Measurements from ENCODE around the gene MRPL34.

DNA sequence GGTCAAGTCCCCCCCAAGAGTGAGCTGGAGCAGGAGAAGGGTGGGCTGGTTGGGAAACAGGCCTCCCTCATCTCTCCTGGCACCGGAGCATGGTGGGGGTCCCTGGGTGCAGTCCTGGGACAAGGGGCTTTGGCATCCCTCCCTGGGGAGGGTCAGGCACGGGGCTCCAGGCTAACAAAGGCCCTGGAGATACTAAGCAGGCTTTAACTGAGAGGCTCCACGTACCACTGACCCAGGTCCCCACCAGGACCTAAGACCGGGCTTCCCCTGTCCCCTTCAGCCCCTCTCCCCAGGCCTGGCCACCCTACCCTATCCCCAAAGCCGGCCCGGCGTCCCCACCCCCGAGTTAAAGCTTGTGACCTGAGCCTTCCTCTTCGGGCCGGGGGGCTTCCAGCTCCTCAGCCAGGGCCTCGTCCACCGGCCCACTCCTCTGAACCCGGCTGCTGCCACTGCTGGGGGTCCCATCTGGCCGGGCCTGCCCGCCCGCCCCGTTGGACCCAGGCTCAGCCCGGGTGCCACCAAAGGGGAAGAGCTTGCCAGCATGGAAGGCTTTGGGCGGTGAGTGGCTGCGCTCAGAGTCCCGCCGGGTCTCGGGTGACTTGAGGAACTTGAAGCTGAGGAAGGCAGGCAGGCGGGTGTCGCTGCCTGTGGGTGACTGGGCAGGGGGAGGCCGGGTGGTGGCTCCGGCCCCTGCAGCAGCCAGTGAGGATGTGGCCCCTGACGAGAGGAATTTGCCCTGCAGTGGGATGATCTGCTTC lies 18.9 kb downstream of the MRPL34 start:
- TF ChIP-seq POLR2AphosphoS5 (IDR thresholded peaks at IDR 0.05) (no peak), POLR2A (IDR thresholded peaks at IDR 0.05) (no peak)
- TF ChIP-seq, protein P1, sequence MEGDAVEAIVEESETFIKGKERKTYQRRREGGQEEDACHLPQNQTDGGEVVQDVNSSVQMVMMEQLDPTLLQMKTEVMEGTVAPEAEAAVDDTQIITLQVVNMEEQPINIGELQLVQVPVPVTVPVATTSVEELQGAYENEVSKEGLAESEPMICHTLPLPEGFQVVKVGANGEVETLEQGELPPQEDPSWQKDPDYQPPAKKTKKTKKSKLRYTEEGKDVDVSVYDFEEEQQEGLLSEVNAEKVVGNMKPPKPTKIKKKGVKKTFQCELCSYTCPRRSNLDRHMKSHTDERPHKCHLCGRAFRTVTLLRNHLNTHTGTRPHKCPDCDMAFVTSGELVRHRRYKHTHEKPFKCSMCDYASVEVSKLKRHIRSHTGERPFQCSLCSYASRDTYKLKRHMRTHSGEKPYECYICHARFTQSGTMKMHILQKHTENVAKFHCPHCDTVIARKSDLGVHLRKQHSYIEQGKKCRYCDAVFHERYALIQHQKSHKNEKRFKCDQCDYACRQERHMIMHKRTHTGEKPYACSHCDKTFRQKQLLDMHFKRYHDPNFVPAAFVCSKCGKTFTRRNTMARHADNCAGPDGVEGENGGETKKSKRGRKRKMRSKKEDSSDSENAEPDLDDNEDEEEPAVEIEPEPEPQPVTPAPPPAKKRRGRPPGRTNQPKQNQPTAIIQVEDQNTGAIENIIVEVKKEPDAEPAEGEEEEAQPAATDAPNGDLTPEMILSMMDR (IDR thresholded peaks at IDR 0.05): no peak

Data from breast epithelium (tissue), 3 donors.